ENCODE measurements around the gene SIK2.

SIK2 gene

DNA sequence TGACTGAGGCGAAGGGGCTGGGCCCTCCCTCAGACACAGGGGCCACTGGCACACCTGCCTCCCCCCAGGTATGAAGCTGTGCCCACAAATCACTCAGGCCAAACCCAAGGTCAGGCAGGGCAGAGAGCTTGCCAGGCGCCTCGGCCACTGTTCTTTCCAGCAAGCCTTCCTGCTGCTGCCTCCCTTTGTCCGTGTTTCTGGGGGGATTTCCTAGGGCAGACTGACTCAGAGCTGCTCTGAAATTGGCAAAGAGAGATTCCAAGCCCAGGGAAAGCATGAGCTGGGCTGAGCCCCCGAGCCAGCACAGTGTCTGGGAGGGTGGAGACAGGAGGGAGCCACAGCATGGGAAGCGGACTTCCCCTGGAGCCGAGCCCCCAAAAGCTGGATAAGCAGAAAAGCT is 130.8 kb downstream of the SIK2 start:
- peak in 7 of 14 donors; percentile 41 to 84 (median 46) for DNase-seq

- DNase-seq = peak in 7 of 14 donors; percentile 33 to 68 (median 46)
Observed at GRCh38 chr11:111733611-111734088, 131.4 kb downstream of the SIK2 start.

DNA sequence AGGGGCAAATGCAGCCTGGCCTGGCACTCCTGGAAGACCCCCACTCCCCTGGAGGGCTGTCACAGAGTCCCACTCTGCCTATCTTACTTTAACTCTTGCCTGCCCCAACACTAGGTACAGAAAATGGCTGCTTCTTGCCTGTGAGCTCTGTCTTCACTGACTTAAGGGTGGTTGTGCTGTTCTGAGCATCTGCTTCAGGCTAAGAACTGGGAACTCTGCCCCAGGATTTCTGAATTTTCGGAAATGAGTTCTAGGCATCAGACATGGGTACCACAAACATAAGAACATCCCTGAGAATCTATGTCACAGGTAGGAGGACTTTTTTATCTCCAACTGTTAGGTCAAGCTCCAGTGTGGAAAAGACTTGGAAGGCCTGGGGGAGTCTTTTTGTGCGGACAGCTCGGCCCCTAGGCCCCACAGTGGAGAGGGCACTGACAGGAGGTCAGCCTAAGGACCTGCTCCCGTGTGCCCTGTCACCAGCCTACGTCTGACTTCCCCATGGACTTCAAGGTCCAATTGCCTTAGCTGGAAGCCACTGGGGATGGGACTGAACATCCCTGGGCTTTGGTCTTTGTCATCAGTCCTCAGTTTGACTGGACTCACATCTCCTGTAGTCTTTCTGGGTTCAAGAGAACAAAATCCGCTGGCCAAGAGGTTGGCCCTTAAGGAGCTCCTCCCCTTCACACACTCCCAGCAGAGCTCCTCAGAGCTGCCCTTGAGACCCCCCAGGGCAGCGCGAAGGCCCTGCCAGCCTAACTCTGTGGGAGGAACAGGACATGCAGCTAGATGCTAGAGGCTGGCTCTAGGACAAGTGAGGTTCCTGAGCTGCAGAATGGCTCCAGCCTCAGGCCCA is 132.1 kb downstream of the SIK2 start:
- DNase-seq = peak in 6 of 14 donors; percentile 51 to 74 (median 64)

GRCh38 chr11:111734954-111735261 is 132.7 kb downstream of the SIK2 start:
- DNase-seq = peak in 2 of 14 donors; percentile 55 to 84

GRCh38 chr11:111735262-111736116 is 133.2 kb downstream of the SIK2 start:
- peak in 13 of 14 donors; percentile 79 to 97 (median 90) for DNase-seq

DNA sequence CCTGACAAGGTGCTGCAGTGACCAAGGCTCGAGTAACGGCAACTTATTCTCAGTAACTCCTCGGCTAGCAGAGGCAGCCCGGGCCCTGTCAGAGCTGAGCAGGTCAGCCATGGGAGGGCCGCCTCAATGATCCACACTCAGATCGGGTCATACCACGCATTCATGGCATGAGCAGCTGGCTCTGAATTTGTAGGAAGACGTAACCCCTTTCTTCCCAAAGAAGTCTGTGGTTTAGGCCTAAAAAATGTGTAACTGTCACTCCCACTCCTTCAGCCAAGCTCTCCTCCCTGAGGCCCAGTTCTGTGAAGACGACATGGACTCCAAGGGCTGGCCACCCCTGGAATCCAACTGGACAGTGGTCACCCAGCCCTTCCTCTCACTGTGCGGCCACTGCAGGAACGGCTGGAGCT is 133.9 kb downstream of the SIK2 start:
- peak in 5 of 14 donors; percentile 36 to 79 (median 52) for DNase-seq

GRCh38 chr11:111736621-111737443 is 134.6 kb downstream of the SIK2 start:
- DNase-seq = peak in 5 of 14 donors; percentile 19 to 45 (median 38)

DNA sequence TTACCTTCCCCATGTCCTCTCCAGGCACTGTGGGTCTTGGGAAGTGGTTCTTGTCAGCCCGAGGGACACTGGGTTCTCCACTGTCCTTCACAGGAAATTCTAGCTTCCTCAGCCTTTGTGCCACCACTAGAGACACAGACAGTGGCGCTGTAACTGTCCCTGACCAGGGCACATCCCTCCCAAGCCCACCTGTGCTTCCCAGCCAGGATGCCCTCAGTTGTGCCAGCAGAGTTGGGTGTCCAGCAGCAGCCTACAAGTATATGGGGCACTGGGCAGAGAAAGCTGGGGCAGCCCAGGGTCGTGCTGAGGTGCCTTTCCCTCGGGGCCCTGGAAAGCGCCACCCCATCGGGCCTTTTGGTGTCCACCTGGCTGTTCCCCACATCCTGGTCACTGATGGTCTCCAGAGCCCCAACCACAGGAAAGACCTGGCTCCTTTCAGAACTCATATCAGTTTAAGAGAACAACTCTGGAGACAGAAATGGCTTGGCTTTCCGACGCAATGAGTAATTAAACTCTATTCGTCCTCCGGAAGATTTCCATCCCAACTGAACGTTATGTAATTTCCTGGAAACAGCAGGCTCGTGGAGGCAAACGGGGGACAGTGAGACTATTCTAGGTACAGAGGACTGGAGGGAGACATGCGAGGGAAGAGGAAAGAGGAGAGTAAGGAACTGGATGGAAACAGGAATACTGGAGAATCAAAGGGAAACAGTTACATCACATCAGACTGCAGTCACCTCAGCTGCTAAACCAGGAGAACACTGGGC is 135.4 kb downstream of the SIK2 start:
- peak in 5 of 14 donors; percentile 11 to 46 (median 42) for DNase-seq

DNA sequence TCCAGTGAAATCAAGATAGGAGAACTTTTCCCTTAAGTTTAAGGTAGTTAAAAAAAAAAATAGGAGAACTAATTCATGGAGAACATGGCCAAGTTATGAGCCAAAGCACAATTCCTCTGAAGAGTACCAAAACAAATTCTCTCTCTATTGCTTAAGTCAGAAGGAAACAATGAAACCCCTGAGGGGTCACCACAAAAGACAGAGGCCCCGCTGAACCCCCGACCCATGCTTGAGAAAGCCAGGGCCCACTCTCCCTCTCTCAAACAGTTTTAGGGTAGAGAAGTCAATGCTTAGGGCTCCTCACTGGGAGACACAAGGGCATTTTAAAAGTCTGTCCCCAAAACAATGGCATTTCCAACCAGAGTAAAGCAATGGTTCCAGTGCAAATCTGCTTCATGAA is 137.1 kb downstream of the SIK2 start:
- DNase-seq = no peak

- no peak for DNase-seq
Observed at GRCh38 chr11:111741751-111742150, 139.5 kb downstream of the SIK2 start.

DNA sequence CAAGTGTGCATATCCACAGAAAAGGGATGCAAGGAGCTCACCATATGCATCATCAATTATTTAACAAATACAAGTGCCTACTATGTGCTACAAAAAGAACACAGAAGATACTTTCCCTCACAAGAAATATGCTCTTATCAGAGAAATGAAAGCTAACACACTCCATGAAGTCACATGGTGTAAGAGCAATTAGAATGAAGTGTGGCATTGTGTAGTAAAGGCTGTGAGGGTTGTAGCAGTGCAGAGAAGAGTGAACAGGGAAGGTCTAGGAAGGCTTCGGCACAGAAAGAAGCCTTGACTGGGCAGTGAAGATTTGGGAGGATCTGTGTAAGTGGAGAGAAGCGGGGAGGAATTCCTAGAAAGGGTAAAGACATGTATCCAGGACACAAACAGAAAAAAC is 141.5 kb downstream of the SIK2 start:
- no peak for DNase-seq

DNA sequence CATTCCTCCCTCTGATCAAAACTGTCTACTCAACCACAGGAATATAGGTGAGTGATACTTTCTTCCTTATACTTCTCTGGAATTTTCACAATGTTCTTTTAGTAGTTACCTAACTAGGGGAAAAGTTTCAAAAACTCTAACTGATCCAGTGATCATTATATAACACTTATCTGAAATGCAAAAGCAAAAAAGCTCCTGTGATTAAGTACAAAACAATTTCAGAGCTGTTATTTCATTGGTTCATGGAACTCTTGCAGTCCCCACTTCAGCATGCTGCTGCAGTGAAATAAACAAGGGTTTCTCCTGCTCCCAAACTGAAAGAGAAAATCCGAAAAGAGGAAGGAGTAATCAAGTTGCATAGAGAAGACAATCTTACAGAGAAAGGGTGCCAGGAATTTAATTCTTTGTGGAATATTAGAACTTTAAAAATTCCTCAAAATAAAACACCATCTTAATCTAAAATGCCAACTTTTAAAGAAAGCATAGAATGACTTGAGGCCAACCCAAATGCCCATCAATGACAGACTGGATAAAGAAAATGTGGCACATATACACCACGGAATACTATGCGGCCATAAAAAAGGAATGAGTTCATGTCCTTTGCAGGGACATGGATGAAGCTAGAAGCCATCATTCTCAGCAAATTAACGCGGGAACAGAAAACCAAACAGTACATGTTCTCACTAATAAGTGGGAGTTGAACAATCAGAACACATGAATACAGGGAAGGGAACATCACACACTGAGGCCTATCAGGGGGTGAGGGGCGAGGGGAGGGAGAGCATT is 143.7 kb downstream of the SIK2 start:
- DNase-seq = no peak

- no peak for DNase-seq
Observed at GRCh38 chr11:111748035-111748804, 146.0 kb downstream of the SIK2 start.

DNA sequence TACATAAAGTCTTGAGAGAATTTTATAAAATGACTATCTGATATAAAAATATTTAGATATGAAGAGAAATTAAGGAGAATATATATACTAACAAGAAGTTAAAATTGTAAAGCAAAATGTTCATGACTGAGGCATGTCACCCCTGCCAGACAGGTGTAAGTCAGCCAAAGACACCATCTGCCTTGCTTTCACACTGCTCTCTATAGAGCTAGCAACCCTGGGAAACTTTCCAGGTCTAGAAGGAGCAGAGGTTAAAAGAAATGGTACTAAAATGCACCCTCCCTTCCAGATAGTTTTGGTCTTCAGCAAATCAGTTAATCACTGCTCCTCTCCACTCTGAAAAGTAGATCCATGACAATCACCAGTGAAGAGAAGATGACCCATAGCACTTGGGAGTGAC is 147.4 kb downstream of the SIK2 start:
- DNase-seq = peak in 1 of 14 donors; percentile 85

- DNase-seq = no peak
Observed at GRCh38 chr11:111756097-111756496, 153.8 kb downstream of the SIK2 start.

DNA sequence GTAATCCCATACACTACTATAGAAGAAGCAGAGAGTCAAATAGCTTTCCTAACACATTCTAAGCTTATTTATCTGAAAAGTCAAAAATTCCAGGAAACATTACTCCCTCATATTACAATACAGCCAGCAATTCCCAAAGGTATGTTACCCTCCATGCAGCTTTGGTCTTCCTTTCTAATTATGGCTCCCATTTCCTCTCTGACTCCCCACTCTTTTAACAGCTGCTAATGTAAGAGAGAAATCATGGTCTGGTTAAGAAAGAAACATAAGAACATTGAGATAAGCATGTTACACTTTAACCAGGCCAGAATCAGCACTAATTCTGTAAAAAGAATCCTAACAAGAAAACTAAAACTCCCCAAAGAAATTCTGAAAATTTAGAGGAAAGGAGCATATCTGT is 157.1 kb downstream of the SIK2 start:
- DNase-seq = no peak

GRCh38 chr11:111759778-111760407 is 157.6 kb downstream of the SIK2 start:
- no peak for DNase-seq

GRCh38 chr11:111761036-111761435 is 158.8 kb downstream of the SIK2 start:
- DNase-seq = peak in 3 of 14 donors; percentile 8 to 93 (median 10)

DNA sequence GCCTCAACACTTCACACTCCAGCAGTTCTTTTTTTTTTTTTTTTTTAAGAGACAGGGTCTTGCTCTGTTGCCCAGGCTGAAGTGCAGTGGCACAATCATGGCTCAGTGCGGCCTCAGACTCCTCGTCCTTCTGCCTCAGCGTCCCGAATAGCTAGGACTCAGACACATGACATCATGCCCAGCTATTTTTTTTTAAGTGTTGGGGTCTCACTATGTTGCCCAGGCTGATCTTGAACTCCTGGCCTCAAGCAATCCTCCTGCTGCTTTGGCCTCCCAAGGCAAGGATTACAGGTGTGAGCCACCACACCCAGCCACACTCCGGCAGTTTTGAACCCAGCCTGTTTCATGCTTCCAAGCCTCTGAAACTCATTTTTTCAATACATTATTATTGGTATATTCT is 160.3 kb downstream of the SIK2 start:
- DNase-seq = no peak
